ENCODE results near the gene GLIPR1L2.
"Not testable (repeated sequence)": the region's sequence is repeated elsewhere in the genome, so short reads cannot be mapped to it uniquely, and the experiment has no call there.

Gene GLIPR1L2

DNA sequence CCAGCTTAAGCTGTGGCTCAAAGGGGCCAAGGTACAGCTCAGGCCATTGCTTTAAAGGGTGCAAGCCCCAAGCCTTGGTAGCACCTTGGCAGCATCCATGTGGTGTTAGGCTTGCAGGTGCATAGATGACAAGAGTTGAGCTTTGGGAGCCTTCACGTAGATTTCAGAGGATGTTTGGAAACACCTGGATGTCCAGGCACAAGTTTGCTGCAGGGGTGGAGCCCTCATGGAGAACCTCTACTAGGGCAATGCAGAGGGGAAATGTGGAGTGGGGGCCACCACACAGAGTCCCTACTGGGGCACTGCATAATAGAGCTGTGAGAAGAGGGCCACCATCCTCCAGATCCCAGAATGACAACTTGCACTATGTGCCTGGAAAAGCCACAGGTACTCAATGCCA, 37.9 kb downstream of the GLIPR1L2 start:
- H3K9me3 ChIP-seq (ENCODE audit: control insufficient read depth, insufficient read depth, low read length), result peaks cover 35% of the 10 kb centered on the region
- no peak overlapping the region for H3K27ac ChIP-seq (ENCODE audit: low read depth, low read length)
- H3K9ac ChIP-seq (ENCODE audit: low read depth, low read length), result no peak overlapping the region
- H3K27me3 ChIP-seq (ENCODE audit: control insufficient read depth, insufficient read depth, low read length), result no peaks in the 10 kb centered on the region
- no peaks in the 10 kb centered on the region for H3K36me3 ChIP-seq (ENCODE audit: control insufficient read depth, insufficient read depth, low read length)
- H3K4me3 ChIP-seq (ENCODE audit: low read depth, low read length), result no peak overlapping the region
- 0 out of 2 replicates have a peak, but pooled peaks cover 11% of the 10 kb centered on the region for H3K4me1 ChIP-seq (ENCODE audit: control insufficient read depth, insufficient read depth, low read length)

DNA sequence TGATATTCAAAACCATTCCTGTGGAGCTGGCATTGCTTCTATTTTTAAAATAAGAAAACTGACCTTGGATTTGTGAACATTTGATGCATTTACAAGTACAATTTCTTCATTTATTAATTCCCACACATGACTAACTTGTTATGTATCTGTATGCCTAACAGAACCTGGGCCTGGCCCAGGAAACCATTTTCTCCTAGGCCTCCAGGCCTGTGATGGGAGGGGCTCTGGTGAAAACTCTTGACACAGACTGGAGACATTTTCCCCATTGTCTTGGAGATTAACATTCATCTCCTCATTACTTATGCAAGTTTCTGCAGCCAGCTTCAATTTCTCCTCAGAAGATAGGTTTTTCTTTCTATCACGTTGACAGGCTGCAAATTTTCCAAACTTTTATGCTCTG, 42.0 kb downstream of the GLIPR1L2 start:
- Histone ChIP-seq H3K4me1 (ENCODE audit: control insufficient read depth, insufficient read depth, low read length) (0 out of 2 replicates have a peak, but pooled peaks cover 11% of the 10 kb centered on the region), H3K9me3 (ENCODE audit: control insufficient read depth, insufficient read depth, low read length) (peaks cover 32% of the 10 kb centered on the region), H3K36me3 (ENCODE audit: control insufficient read depth, insufficient read depth, low read length) (no peaks in the 10 kb centered on the region), H3K27me3 (ENCODE audit: control insufficient read depth, insufficient read depth, low read length) (no peaks in the 10 kb centered on the region), H3K4me3 (ENCODE audit: low read depth, low read length) (no peak overlapping the region), H3K9ac (ENCODE audit: low read depth, low read length) (no peak overlapping the region), H3K27ac (ENCODE audit: low read depth, low read length) (no peak overlapping the region)

DNA sequence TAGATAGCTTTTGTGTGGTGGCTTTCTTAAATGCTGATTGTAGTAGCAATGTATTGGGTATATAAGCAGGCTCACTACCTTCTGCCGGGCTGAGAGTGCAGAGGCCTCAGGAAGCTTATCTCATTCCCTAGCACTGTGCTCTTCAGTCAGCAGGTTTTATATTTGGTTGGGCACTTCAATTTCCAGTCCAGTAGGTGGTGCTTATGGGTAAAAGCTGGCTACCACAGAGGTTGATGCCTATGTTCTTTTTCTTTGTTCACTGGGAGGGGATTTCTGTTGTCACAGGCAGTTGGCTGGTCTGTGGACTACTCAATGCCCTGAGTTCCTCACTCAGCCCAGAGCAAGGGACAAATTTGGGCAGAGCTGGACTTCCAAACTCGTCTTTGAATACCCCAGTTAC, 46.7 kb downstream of the GLIPR1L2 start:
- H3K36me3 ChIP-seq (ENCODE audit: control insufficient read depth, insufficient read depth, low read length), result no peaks in the 10 kb centered on the region
- no peak overlapping the region for H3K9ac ChIP-seq (ENCODE audit: low read depth, low read length)
- H3K27ac ChIP-seq (ENCODE audit: low read depth, low read length), result no peak overlapping the region
- H3K4me1 ChIP-seq (ENCODE audit: control insufficient read depth, insufficient read depth, low read length), result peaks cover 4% of the 10 kb centered on the region; the same call in 1 of the 2 replicates
- H3K9me3 ChIP-seq (ENCODE audit: control insufficient read depth, insufficient read depth, low read length), result peaks cover under 1% of the 10 kb centered on the region; the same call in 1 of the 2 replicates
- H3K4me3 ChIP-seq (ENCODE audit: low read depth, low read length), result no peak overlapping the region
- no peaks in the 10 kb centered on the region for H3K27me3 ChIP-seq (ENCODE audit: control insufficient read depth, insufficient read depth, low read length)

DNA sequence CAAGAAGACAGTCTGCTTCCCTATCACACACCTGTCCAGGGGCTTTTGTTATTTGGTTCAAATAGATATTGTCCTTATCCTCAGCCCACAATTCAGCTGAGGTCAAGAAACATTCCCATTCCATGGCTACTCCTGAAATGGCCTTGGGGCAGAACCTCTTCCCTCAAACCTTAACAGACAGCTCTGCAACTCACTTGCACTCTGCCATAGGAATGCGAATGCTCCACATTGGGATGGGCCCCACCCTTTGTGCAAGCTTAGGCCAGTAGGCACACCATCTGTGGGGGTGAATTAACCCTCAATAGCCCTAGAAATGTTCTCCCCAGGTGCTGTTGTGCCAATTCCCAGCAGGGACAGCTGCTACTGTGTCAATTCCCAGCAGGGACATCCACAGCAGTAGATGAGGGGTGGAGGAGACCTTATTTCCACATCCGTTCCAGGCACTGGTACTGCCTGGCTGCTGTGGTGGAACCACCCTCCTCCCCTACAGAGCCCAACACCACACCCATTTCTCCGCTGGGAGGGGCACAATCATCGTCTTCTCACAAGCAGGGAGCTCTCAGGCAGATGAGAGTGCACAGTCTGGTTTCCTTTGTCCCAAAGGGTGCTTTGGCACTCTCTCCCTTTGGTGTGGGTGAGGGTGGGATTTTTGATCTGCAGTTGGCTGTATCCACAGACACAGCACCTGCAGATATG, 47.3 kb downstream of the GLIPR1L2 start:
- Histone ChIP-seq H3K27me3 (ENCODE audit: control insufficient read depth, insufficient read depth, low read length) (no peaks in the 10 kb centered on the region), H3K36me3 (ENCODE audit: control insufficient read depth, insufficient read depth, low read length) (no peaks in the 10 kb centered on the region), H3K9ac (ENCODE audit: low read depth, low read length) (no peak overlapping the region), H3K9me3 (ENCODE audit: control insufficient read depth, insufficient read depth, low read length) (no peaks in the 10 kb centered on the region; the same call in 1 of the 2 replicates), H3K27ac (ENCODE audit: low read depth, low read length) (no peak overlapping the region), H3K4me3 (ENCODE audit: low read depth, low read length) (no peak overlapping the region), H3K4me1 (ENCODE audit: control insufficient read depth, insufficient read depth, low read length) (peaks cover 4% of the 10 kb centered on the region; the same call in 1 of the 2 replicates)

DNA sequence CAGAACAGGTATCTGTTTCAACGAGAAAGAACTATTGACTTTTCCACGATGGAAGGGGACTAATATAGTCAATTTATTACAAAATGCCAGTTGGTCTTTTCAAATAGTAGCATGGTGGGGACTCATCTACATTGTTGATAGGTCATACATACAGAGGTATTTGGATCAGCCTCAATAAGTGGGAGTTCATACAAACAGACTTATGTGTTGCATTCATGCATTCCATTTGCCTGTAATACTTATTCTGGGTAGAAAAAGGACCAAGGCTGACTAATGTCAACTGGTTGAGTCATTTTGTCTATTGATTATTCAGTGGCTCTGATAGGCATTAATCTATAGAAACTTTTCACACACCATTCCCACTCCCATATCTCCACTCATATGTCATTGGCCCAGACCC, 48.2 kb downstream of the GLIPR1L2 start:
- no peaks in the 10 kb centered on the region for H3K36me3 ChIP-seq (ENCODE audit: control insufficient read depth, insufficient read depth, low read length)
- H3K9ac ChIP-seq (ENCODE audit: low read depth, low read length), result no peak overlapping the region
- no peak overlapping the region for H3K27ac ChIP-seq (ENCODE audit: low read depth, low read length)
- H3K4me1 ChIP-seq (ENCODE audit: control insufficient read depth, insufficient read depth, low read length), result peaks cover 4% of the 10 kb centered on the region; the same call in 1 of the 2 replicates
- H3K4me3 ChIP-seq (ENCODE audit: low read depth, low read length), result no peak overlapping the region
- H3K27me3 ChIP-seq (ENCODE audit: control insufficient read depth, insufficient read depth, low read length), result no peaks in the 10 kb centered on the region
- H3K9me3 ChIP-seq (ENCODE audit: control insufficient read depth, insufficient read depth, low read length), result no peaks in the 10 kb centered on the region; the same call in 1 of the 2 replicates

DNA sequence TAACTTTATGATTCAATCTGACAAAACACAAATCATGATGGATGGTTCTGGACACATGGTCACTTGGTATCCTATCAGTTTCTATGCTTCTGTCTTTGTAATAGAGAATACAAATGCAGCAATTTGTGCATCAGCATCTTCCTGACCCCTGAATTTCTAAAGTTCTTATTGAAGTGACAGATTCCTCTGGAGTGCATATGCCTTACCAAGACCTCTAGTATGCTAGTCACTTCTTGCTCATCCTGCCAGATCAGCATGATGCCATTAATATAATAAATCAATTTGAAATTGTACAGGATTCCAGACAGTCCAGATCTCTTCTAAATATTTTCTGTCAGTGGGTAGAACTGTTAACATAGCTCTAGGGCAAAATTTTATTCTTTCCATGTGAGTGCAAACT, 49.0 kb downstream of the GLIPR1L2 start:
- Histone ChIP-seq H3K4me1 (ENCODE audit: control insufficient read depth, insufficient read depth, low read length) (peaks cover 4% of the 10 kb centered on the region; the same call in 1 of the 2 replicates), H3K27ac (ENCODE audit: low read depth, low read length) (no peak overlapping the region)

DNA sequence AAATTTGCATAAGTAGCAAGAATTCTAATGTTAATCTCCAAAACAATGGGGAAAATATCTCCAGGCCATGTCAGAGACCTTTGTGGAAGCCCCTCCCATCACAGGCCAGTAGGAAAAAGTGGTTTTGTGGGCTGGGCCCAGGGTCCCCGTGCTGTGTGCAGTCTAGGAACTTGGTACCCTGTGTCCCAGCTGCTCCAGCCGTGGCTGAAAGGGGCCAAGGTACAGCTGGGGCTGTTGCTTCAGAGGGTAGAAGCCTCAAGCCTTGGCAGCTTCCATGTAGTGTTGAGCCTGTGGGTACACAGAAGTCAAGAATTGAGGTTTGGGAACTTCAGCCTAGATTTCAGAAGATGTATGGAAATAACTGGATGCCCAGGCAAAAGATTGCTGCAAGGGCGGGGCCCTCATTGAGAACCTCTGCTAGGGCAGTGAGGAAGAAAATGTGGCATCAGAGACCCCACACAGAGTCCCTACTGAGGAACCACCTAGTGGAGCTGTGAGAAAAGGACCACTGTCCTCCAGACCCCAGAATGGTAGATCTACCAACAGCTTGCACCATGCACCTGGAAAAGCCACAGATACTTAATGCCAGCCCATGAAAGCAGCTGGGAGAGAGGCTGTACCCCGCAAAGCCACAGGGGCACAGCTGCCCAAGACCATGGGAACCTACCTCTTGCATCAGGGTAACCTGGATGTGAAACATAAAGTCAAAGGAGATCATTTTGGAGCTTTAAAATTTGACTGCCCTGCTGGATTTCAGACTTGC, 51.0 kb downstream of the GLIPR1L2 start:
- not testable (repeated sequence) for H3K36me3 ChIP-seq (ENCODE audit: control insufficient read depth, insufficient read depth, low read length); H3K27ac ChIP-seq (ENCODE audit: low read depth, low read length); H3K4me3 ChIP-seq (ENCODE audit: low read depth, low read length); H3K27me3 ChIP-seq (ENCODE audit: control insufficient read depth, insufficient read depth, low read length); H3K9me3 ChIP-seq (ENCODE audit: control insufficient read depth, insufficient read depth, low read length); H3K4me1 ChIP-seq (ENCODE audit: control insufficient read depth, insufficient read depth, low read length); H3K9ac ChIP-seq (ENCODE audit: low read depth, low read length)

More for the DNA sequence above, 49.0 kb downstream of the GLIPR1L2 start:
- Histone ChIP-seq H3K27me3 (ENCODE audit: control insufficient read depth, insufficient read depth, low read length) (no peaks in the 10 kb centered on the region), H3K9me3 (ENCODE audit: control insufficient read depth, insufficient read depth, low read length) (no peaks in the 10 kb centered on the region; the same call in 1 of the 2 replicates), H3K36me3 (ENCODE audit: control insufficient read depth, insufficient read depth, low read length) (no peaks in the 10 kb centered on the region), H3K4me3 (ENCODE audit: low read depth, low read length) (no peak overlapping the region), H3K9ac (ENCODE audit: low read depth, low read length) (no peak overlapping the region)

DNA sequence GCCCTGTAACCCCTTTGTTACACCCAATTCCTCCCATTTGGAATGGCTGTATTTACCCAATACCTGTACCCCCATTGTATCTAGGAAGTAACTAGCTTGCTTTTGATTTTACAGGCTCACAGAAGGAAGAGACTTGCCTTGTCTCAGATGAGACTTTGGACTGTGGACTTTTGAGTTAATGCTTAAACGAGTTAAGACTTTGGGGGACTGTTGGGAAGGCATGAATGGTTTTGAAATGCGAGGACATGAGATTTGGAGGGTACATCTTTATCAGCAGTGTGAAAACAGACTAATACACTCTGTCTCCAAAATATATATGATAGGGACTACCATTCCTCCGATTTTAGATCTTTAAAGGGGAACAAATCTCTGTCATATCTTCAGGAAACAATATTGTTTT, 51.6 kb downstream of the GLIPR1L2 start:
- H3K9me3 ChIP-seq (ENCODE audit: control insufficient read depth, insufficient read depth, low read length); H3K27ac ChIP-seq (ENCODE audit: low read depth, low read length); H3K4me3 ChIP-seq (ENCODE audit: low read depth, low read length); H3K27me3 ChIP-seq (ENCODE audit: control insufficient read depth, insufficient read depth, low read length); H3K4me1 ChIP-seq (ENCODE audit: control insufficient read depth, insufficient read depth, low read length); H3K36me3 ChIP-seq (ENCODE audit: control insufficient read depth, insufficient read depth, low read length); H3K9ac ChIP-seq (ENCODE audit: low read depth, low read length): not testable (repeated sequence)

DNA sequence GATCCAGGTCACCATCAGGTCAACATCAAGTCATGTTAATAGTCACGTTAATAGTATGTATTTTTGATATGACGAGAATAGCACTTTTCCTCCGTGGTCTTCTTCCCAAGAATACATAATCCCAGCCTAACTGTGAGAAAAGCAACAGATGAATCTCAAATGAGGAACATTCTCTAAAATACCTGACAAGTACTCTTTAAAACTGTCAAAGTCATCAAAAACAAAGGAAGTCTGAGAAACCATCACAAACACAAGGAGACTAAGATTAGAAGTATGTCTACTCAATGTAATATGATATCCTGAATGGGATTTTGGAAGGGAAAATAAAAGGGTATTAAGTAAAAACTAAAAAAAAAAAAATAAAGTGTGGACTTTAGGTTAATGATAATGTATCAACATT, 52.8 kb downstream of the GLIPR1L2 start:
- Histone ChIP-seq H3K27ac (ENCODE audit: low read depth, low read length) (no peak overlapping the region), H3K4me1 (ENCODE audit: control insufficient read depth, insufficient read depth, low read length) (no peaks in the 10 kb centered on the region), H3K36me3 (ENCODE audit: control insufficient read depth, insufficient read depth, low read length) (no peaks in the 10 kb centered on the region)

DNA sequence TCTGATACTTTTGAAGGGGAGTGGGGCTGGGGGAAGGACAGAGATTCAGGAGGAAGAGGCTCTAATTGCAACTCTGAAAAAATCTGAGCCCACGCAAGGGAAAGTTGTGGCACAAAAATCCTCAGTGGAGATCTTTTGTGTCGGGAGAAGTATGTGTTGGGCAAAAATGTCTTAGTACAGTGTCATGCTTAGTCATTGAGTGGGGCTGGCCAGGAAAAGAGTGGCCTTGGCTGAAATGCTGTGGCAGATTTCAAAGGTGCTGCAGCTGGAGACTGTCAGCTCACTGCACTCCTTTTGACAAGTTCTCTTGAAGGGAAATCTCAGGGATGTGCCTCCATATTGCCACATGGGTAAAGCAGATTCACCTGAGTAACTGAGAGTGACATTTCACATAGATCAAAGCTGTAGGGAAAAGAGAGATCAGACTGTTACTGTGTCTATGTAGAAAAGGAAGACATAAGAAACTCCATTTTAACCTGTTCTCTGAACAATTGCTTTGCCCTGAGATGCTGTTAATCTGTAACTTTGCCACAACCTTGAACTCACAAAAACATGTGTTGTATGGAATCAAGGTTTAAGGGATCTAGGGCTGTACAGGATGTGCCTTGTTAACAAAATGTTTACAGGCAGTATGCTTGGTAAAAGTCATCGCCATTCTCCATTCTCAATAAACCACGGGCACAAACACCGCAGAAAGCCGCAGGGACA, 53.7 kb downstream of the GLIPR1L2 start:
- Histone ChIP-seq H3K27me3 (ENCODE audit: control insufficient read depth, insufficient read depth, low read length) (no peaks in the 10 kb centered on the region), H3K4me3 (ENCODE audit: low read depth, low read length) (no peak overlapping the region), H3K9ac (ENCODE audit: low read depth, low read length) (no peak overlapping the region), H3K27ac (ENCODE audit: low read depth, low read length) (no peak overlapping the region), H3K4me1 (ENCODE audit: control insufficient read depth, insufficient read depth, low read length) (no peaks in the 10 kb centered on the region), H3K9me3 (ENCODE audit: control insufficient read depth, insufficient read depth, low read length) (no peaks in the 10 kb centered on the region; the same call in 1 of the 2 replicates), H3K36me3 (ENCODE audit: control insufficient read depth, insufficient read depth, low read length) (no peaks in the 10 kb centered on the region)

More for the DNA sequence above, 52.8 kb downstream of the GLIPR1L2 start:
- H3K4me3 ChIP-seq (ENCODE audit: low read depth, low read length), result no peak overlapping the region
- H3K9me3 ChIP-seq (ENCODE audit: control insufficient read depth, insufficient read depth, low read length), result no peaks in the 10 kb centered on the region; the same call in 1 of the 2 replicates
- H3K9ac ChIP-seq (ENCODE audit: low read depth, low read length), result no peak overlapping the region
- H3K27me3 ChIP-seq (ENCODE audit: control insufficient read depth, insufficient read depth, low read length), result no peaks in the 10 kb centered on the region

DNA sequence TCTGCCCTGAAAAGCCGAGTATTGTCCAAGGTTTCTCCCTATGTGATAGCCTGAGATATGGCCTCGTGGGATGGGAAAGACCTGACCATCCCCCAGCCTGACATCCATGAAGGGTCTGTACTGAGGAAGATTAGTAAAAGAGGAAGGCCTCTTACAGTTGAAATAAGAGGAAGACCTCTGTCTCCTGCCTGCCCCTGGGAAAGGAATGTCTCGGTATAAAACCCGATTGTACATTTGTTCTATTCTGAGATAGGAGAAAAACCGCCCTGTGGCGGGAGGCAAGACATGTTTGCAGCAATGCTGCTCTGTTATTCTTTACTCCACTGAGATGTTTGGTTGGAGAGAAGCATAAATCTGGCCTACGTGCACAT, 54.2 kb downstream of the GLIPR1L2 start:
- H3K4me1 ChIP-seq (ENCODE audit: control insufficient read depth, insufficient read depth, low read length); H3K9me3 ChIP-seq (ENCODE audit: control insufficient read depth, insufficient read depth, low read length); H3K27ac ChIP-seq (ENCODE audit: low read depth, low read length); H3K4me3 ChIP-seq (ENCODE audit: low read depth, low read length); H3K27me3 ChIP-seq (ENCODE audit: control insufficient read depth, insufficient read depth, low read length); H3K9ac ChIP-seq (ENCODE audit: low read depth, low read length); H3K36me3 ChIP-seq (ENCODE audit: control insufficient read depth, insufficient read depth, low read length): not testable (repeated sequence)
